ENCODE measurements around the gene USH2A.

USH2A gene

DNA sequence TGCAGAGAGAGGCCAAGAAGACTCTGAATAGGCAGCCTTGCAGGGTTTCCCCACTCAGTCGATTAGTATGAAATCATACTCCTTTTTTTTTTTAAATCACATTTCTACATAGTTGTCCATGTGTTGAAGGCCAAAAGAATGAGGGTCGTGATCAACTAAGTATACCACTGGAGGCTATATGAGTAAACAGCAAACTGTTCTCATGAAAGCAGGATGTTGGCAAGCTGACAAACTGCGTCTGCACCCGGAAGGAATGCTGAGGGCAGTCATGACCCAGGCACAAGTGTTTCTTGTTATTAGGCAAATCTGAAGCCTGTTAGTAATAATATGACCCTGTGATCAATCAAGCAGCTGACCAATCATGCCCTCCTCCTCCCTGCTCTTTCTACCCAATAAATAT is 213.2 kb downstream of the USH2A start:
- no peak overlapping the region for H2AFZ ChIP-seq (ENCODE audit: low read depth, low read length, severe bottlenecking)
- H3K9ac ChIP-seq (ENCODE audit: low read length) = no peak overlapping the region
- no peak overlapping the region for H3K27ac ChIP-seq (ENCODE audit: low read depth, low read length)
- H3K36me3 ChIP-seq (ENCODE audit: low read length) = no peaks in the 10 kb centered on the region
- no peaks in the 10 kb centered on the region for H4K20me1 ChIP-seq (ENCODE audit: low read depth, low read length)
- no peaks in the 10 kb centered on the region for H3K9me3 ChIP-seq (ENCODE audit: insufficient read depth, low read length)
- H3K79me2 ChIP-seq (ENCODE audit: insufficient read depth, low read length) = no peaks in the 10 kb centered on the region
- no peak overlapping the region for H3K4me3 ChIP-seq (ENCODE audit: insufficient read depth, low read length, poor library complexity, severe bottlenecking)
- no peak for TF ChIP-seq EZH2phosphoT487 (conservative IDR thresholded peaks at IDR 0.05; ENCODE audit: low read length)
- TF ChIP-seq, protein P1, sequence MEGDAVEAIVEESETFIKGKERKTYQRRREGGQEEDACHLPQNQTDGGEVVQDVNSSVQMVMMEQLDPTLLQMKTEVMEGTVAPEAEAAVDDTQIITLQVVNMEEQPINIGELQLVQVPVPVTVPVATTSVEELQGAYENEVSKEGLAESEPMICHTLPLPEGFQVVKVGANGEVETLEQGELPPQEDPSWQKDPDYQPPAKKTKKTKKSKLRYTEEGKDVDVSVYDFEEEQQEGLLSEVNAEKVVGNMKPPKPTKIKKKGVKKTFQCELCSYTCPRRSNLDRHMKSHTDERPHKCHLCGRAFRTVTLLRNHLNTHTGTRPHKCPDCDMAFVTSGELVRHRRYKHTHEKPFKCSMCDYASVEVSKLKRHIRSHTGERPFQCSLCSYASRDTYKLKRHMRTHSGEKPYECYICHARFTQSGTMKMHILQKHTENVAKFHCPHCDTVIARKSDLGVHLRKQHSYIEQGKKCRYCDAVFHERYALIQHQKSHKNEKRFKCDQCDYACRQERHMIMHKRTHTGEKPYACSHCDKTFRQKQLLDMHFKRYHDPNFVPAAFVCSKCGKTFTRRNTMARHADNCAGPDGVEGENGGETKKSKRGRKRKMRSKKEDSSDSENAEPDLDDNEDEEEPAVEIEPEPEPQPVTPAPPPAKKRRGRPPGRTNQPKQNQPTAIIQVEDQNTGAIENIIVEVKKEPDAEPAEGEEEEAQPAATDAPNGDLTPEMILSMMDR (IDR thresholded peaks at IDR 0.05; ENCODE audit: insufficient read depth, low read length, poor library complexity, severe bottlenecking) = no peak
- no peaks in the 10 kb centered on the region for H3F3A ChIP-seq (ENCODE audit: insufficient read depth)
- H3K27me3 ChIP-seq (ENCODE audit: low read length) = no peaks in the 10 kb centered on the region
- H3K4me2 ChIP-seq (ENCODE audit: low read depth, low read length, poor library complexity, severe bottlenecking) = no peak overlapping the region
- H3K9me2 ChIP-seq (replicated peaks; ENCODE audit: insufficient read depth, low read length) = no peaks in the 10 kb centered on the region

DNA sequence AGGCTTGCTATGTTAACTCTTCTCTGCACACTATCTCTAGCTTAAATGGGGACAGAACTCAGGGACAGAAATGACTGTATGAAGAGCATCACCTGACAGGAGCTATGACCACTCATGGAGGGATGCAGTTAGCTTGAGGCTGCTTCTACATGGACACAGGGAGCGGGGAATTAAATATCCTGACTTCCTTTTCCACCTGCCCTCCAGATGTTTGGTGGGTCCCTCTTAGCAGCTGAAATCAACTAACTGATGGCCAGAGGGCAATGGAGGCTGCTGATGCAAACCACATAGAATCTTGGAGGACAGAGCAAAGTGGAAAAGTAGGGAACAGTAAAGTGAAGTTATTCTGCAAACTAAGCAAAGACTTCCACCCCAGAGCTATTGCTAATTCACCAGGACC is 214.1 kb downstream of the USH2A start:
- Histone ChIP-seq H3K27me3 (ENCODE audit: low read length) (no peaks in the 10 kb centered on the region), H3K4me3 (ENCODE audit: insufficient read depth, low read length, poor library complexity, severe bottlenecking) (no peak overlapping the region), H3K27ac (ENCODE audit: low read depth, low read length) (no peak overlapping the region), H4K20me1 (ENCODE audit: low read depth, low read length) (no peaks in the 10 kb centered on the region), H3F3A (ENCODE audit: insufficient read depth) (no peaks in the 10 kb centered on the region), H2AFZ (ENCODE audit: low read depth, low read length, severe bottlenecking) (no peak overlapping the region), H3K36me3 (ENCODE audit: low read length) (no peaks in the 10 kb centered on the region), H3K79me2 (ENCODE audit: insufficient read depth, low read length) (no peaks in the 10 kb centered on the region), H3K9me3 (ENCODE audit: insufficient read depth, low read length) (no peaks in the 10 kb centered on the region), H3K4me2 (ENCODE audit: low read depth, low read length, poor library complexity, severe bottlenecking) (no peak overlapping the region), H3K9ac (ENCODE audit: low read length) (no peak overlapping the region), H3K9me2 (replicated peaks; ENCODE audit: insufficient read depth, low read length) (no peaks in the 10 kb centered on the region)
- TF ChIP-seq EZH2phosphoT487 (conservative IDR thresholded peaks at IDR 0.05; ENCODE audit: low read length) = no peak
- TF ChIP-seq, protein P1 (IDR thresholded peaks at IDR 0.05; ENCODE audit: insufficient read depth, low read length, poor library complexity, severe bottlenecking) = no peak

DNA sequence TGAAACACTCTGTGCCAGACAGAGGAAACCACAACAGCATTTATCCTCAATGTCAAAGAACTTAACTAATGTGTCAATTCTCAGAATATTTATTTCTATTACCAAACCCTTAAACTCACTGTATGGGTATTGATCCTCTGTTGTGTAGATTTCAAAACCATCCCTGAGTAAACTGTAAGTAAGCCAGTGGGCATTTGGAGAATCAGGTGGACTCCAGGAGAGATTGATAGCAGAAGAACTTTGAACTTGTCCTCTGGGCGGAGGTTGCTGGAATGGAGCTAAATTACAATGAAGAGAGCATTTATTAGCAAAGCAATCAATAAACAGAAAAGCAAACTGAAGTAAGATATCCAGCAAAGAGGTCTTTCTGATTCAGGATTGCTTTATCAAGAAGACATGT is 216.1 kb downstream of the USH2A start:
- Histone ChIP-seq H3K79me2 (ENCODE audit: insufficient read depth, low read length) (no peaks in the 10 kb centered on the region), H3K27me3 (ENCODE audit: low read length) (no peaks in the 10 kb centered on the region), H3K36me3 (ENCODE audit: low read length) (no peaks in the 10 kb centered on the region), H3K9me2 (replicated peaks; ENCODE audit: insufficient read depth, low read length) (no peaks in the 10 kb centered on the region), H3K9me3 (ENCODE audit: insufficient read depth, low read length) (no peaks in the 10 kb centered on the region), H3F3A (ENCODE audit: insufficient read depth) (no peaks in the 10 kb centered on the region), H4K20me1 (ENCODE audit: low read depth, low read length) (no peaks in the 10 kb centered on the region), H2AFZ (ENCODE audit: low read depth, low read length, severe bottlenecking) (no peak overlapping the region), H3K27ac (ENCODE audit: low read depth, low read length) (no peak overlapping the region), H3K9ac (ENCODE audit: low read length) (no peak overlapping the region), H3K4me2 (ENCODE audit: low read depth, low read length, poor library complexity, severe bottlenecking) (no peak overlapping the region), H3K4me3 (ENCODE audit: insufficient read depth, low read length, poor library complexity, severe bottlenecking) (no peak overlapping the region)
- TF ChIP-seq EZH2phosphoT487 (conservative IDR thresholded peaks at IDR 0.05; ENCODE audit: low read length) = no peak
- TF ChIP-seq, protein P1 (IDR thresholded peaks at IDR 0.05; ENCODE audit: insufficient read depth, low read length, poor library complexity, severe bottlenecking) = no peak

Data from SU-DHL-6 (cell line).